ENCODE results near the gene SCT. TPM values are rescaled to one million over a fixed set of nuclear protein-coding genes. Genes with fewer than 3 reads are reported as not detected.

Gene SCT
- total and polyA plus RNA-seq, 2 experiments from 2014 or later: 2.6 TPM; not detected in 1

DNA sequence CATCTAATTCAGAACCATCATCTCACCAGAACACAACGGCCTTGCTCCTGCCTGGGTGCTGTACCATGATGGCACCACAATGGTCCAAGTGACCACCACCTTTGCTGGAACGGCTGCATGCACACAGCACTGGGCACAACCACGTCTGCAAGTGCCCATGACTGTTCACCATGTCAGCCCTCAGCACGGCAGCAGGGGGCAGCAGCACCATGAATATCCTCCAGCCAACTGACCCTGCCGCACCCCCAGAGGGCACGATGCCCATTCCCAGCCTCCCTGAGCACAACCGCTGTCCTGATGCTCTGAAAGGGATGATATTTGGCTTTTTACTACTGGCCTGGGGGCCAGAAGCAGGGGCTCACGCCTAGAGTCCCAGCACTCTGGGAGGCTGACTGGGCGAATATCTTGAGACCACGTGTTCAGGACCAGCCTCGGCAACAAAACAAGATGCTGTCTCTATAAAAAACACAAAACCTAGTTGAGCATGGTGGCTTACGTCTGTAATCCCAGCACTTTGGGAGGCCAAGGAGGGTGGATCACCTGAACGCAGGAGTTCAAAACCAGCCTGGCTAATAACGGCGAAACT lies 35.8 kb upstream of the SCT start:
- Mint-ChIP-seq H3K27ac (no peak overlapping the region; the same call in 1 of the 2 replicates), H3K4me3 (no peak overlapping the region; the same call in 2 of the 3 replicates), H3K9me3 (no peaks in the 10 kb centered on the region), H3K27me3 (ENCODE audit: insufficient read depth, low read depth, poor library complexity) (peaks cover 3% of the 10 kb centered on the region), H3K4me1 (0 out of 3 replicates have a peak, but pooled peaks cover 3% of the 10 kb centered on the region), H3K36me3 (ENCODE audit: low read depth) (peaks cover 29% of the 10 kb centered on the region)
- ATAC-seq: peak; percentile 94
- no peaks in the 10 kb centered on the region for H3K9me2 ChIP-seq (ENCODE audit: insufficient read depth)
- no peak overlapping the region for H3K4me3 ChIP-seq
- peaks cover 4% of the 10 kb centered on the region; the same call in 1 of the 2 replicates for H3K36me3 ChIP-seq (ENCODE audit: insufficient read depth)
- peak overlapping the region; percentile 55; the same call in 1 of the 2 replicates for H3K27ac ChIP-seq (ENCODE audit: low read depth)
- H3K27me3 ChIP-seq (ENCODE audit: insufficient read depth): no peaks in the 10 kb centered on the region
- peak; percentile 78 for DNase-seq (ENCODE audit: low spot score)
- TF ChIP-seq, protein P1, sequence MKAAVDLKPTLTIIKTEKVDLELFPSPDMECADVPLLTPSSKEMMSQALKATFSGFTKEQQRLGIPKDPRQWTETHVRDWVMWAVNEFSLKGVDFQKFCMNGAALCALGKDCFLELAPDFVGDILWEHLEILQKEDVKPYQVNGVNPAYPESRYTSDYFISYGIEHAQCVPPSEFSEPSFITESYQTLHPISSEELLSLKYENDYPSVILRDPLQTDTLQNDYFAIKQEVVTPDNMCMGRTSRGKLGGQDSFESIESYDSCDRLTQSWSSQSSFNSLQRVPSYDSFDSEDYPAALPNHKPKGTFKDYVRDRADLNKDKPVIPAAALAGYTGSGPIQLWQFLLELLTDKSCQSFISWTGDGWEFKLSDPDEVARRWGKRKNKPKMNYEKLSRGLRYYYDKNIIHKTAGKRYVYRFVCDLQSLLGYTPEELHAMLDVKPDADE (IDR thresholded peaks at IDR 0.05): no peak
- TF ChIP-seq EZH2phosphoT487 (IDR thresholded peaks at IDR 0.05; ENCODE audit: unreplicated experiment): no peak
- no peak for TF ChIP-seq ZNF331 (CRISPR knock-in tag; IDR thresholded peaks at IDR 0.05; ENCODE audit: low read depth)
- TF ChIP-seq, protein P2, sequence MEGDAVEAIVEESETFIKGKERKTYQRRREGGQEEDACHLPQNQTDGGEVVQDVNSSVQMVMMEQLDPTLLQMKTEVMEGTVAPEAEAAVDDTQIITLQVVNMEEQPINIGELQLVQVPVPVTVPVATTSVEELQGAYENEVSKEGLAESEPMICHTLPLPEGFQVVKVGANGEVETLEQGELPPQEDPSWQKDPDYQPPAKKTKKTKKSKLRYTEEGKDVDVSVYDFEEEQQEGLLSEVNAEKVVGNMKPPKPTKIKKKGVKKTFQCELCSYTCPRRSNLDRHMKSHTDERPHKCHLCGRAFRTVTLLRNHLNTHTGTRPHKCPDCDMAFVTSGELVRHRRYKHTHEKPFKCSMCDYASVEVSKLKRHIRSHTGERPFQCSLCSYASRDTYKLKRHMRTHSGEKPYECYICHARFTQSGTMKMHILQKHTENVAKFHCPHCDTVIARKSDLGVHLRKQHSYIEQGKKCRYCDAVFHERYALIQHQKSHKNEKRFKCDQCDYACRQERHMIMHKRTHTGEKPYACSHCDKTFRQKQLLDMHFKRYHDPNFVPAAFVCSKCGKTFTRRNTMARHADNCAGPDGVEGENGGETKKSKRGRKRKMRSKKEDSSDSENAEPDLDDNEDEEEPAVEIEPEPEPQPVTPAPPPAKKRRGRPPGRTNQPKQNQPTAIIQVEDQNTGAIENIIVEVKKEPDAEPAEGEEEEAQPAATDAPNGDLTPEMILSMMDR (conservative IDR thresholded peaks at IDR 0.05; ENCODE audit: low read depth in 2 of 2): peak; percentile 76 to 91
- TF ChIP-seq, protein P3, sequence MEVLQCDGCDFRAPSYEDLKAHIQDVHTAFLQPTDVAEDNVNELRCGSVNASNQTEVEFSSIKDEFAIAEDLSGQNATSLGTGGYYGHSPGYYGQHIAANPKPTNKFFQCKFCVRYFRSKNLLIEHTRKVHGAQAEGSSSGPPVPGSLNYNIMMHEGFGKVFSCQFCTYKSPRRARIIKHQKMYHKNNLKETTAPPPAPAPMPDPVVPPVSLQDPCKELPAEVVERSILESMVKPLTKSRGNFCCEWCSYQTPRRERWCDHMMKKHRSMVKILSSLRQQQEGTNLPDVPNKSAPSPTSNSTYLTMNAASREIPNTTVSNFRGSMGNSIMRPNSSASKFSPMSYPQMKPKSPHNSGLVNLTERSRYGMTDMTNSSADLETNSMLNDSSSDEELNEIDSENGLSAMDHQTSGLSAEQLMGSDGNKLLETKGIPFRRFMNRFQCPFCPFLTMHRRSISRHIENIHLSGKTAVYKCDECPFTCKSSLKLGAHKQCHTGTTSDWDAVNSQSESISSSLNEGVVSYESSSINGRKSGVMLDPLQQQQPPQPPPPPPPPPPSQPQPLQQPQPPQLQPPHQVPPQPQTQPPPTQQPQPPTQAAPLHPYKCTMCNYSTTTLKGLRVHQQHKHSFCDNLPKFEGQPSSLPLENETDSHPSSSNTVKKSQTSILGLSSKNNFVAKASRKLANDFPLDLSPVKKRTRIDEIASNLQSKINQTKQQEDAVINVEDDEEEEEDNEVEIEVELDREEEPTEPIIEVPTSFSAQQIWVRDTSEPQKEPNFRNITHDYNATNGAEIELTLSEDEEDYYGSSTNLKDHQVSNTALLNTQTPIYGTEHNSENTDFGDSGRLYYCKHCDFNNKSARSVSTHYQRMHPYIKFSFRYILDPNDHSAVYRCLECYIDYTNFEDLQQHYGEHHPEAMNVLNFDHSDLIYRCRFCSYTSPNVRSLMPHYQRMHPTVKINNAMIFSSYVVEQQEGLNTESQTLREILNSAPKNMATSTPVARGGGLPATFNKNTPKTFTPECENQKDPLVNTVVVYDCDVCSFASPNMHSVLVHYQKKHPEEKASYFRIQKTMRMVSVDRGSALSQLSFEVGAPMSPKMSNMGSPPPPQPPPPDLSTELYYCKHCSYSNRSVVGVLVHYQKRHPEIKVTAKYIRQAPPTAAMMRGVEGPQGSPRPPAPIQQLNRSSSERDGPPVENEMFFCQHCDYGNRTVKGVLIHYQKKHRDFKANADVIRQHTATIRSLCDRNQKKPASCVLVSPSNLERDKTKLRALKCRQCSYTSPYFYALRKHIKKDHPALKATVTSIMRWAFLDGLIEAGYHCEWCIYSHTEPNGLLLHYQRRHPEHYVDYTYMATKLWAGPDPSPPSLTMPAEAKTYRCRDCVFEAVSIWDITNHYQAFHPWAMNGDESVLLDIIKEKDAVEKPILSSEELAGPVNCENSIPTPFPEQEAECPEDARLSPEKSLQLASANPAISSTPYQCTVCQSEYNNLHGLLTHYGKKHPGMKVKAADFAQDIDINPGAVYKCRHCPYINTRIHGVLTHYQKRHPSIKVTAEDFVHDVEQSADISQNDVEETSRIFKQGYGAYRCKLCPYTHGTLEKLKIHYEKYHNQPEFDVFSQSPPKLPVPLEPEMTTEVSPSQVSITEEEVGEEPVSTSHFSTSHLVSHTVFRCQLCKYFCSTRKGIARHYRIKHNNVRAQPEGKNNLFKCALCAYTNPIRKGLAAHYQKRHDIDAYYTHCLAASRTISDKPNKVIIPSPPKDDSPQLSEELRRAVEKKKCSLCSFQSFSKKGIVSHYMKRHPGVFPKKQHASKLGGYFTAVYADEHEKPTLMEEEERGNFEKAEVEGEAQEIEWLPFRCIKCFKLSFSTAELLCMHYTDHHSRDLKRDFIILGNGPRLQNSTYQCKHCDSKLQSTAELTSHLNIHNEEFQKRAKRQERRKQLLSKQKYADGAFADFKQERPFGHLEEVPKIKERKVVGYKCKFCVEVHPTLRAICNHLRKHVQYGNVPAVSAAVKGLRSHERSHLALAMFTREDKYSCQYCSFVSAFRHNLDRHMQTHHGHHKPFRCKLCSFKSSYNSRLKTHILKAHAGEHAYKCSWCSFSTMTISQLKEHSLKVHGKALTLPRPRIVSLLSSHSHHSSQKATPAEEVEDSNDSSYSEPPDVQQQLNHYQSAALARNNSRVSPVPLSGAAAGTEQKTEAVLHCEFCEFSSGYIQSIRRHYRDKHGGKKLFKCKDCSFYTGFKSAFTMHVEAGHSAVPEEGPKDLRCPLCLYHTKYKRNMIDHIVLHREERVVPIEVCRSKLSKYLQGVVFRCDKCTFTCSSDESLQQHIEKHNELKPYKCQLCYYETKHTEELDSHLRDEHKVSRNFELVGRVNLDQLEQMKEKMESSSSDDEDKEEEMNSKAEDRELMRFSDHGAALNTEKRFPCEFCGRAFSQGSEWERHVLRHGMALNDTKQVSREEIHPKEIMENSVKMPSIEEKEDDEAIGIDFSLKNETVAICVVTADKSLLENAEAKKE (CRISPR knock-in tag; IDR thresholded peaks at IDR 0.05): no peak
- TF ChIP-seq STAT1 (IDR thresholded peaks at IDR 0.05; ENCODE audit: unreplicated experiment): no peak
- no peak for TF ChIP-seq EZH2 (IDR thresholded peaks at IDR 0.05; ENCODE audit: low read depth, unreplicated experiment)
- no peak overlapping the region for H3K4me2 ChIP-seq
- peaks cover 17% of the 10 kb centered on the region; the same call in 1 of the 2 replicates for H4K20me1 ChIP-seq (replicated peaks; ENCODE audit: insufficient read depth)
- no peak overlapping the region for H2AFZ ChIP-seq
- no peaks in the 10 kb centered on the region for H3K4me1 ChIP-seq (ENCODE audit: insufficient read depth)
- H3K79me2 ChIP-seq (replicated peaks; ENCODE audit: insufficient read depth): peaks cover 3% of the 10 kb centered on the region; the same call in 1 of the 2 replicates
- H3F3A ChIP-seq (replicated peaks; ENCODE audit: low read depth): peaks cover 18% of the 10 kb centered on the region; the same call in 1 of the 2 replicates

All from GM23338 (cell line).